Dermis blood vessel endothelial cell (primary cell): ENCODE results near the gene FAAH. TPM values are rescaled to one million over a fixed set of nuclear protein-coding genes. Genes with fewer than 3 reads are reported as not detected.
A peak's percentile ranks its signal among the peaks of the same experiment; 100 is the strongest.

Source experiments
- DNase-seq: peaks from one replicate; pipeline ENCODE4 v3.0.0; 2010
- total RNA-seq: library from RNA; depleted of rRNA; stranded (reverse); fragments of >200 nt; gene quantifications from 2 replicates; pipeline ENCODE4 v1.2.3, GENCODE V29; 2014

The FAAH gene
- total RNA-seq, 1 donor from 2014 or later, result 2.6 TPM

DNA sequence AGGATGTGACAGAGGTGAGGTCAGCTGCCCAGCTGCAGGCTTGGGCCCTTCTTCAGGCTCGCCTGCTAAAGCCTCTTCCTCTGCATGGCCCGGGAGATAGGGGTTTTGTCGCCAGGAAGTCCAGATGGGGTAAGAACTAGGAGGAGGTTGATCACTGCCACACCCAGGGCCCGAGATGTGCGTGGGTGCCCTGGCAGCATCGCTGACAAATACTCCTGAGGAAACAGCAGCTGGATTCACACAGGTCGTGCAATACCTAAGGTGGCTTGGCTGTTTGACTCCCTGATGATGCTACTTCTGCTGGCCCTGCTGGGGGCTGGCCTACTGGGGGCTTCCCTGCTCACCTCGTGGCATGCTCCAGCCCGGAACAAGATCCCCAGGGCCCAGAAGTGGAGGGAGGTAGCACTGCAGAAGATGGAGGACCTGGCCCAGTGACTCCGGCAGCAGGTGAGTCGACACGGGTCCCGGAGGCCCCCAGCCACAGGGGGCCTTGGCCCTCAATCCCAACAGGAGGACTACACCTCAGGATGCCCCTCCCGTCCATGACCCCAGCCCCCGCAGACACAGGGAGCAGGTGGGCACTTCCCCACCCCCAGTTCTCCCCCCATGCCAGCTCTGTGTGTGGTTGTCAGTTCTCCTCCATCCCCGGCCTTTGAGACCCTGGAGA is 29.6 kb downstream of the FAAH start:
- DNase-seq, result no peak

DNA sequence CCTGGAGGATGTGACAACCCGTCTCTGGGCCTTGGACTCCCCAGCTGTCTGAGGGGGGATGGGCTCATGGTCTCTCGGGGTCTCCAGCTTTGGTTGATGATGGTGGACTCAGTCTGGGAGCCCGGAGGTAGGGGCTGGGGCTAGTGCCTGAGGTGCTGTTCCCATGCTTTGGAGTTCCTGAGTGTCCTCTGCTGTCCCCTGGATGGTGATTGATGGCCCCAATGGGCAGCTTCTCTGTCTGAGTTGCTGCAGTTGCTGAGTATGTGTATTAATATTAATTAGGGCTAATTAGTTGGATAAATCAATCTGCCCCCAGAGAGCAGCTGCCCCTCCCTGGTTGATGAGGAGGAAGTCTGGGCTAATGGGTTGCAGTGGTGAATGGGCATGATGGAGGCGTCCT is 30.6 kb downstream of the FAAH start:
- no peak for DNase-seq

DNA sequence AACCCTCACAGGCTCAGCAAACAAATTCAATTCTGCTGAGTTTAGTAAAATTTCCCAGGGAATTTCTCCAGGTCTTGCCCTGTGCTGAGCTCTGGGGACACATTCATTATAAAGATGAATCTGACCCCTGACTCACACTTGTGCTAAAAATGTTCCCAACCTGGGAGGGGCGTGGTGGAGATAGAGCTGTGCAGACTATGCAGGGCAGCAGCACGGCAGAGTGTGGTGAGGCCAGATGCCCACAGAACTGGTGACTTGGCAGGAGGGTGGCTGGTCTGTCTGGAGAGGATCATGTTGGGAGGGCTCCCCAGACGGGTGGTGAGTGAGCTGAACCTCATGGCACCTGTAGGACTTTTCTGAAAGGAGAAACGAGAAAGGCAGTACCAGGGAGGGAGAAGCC is 31.6 kb downstream of the FAAH start:
- no peak for DNase-seq

DNA sequence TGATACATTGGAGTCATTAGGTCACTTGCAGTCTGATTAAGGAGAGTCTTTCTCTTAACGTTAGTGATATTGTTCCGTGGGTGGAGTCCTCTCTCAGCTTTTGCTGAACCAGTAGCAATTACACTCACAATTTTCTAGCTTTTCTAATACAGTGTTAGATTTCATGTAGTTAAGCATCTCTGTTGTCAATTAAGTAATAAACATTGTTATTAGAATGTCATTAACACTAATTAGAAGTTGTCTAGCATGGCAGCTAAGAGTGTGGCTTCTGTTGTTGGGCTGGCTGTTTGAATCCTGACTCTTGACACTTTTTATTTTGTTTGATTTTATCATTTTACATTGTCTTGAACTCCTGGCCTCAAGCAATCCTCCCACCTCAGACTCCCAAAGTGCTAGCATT is 33.4 kb downstream of the FAAH start:
- DNase-seq, result no peak

DNA sequence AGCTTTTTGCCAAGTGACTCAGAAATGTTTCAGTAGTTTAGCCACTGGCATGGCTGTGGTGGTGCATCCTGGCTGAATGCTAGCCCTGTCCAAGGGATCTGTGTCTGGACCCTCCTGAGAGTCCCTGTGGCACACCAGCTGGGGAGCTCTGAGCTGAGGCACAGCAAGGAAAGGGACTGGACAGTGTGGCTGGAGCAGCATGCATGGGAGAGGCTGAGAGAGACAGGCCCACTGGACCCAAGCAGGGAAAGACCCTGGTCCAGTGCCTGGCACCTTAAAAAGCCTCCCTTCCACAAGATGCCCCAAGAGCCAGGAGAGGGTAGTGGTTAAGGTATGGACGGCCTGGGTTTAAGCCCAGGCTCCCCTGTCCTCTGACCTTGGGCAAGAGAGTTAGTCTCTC is 35.3 kb downstream of the FAAH start:
- no peak for DNase-seq

DNA sequence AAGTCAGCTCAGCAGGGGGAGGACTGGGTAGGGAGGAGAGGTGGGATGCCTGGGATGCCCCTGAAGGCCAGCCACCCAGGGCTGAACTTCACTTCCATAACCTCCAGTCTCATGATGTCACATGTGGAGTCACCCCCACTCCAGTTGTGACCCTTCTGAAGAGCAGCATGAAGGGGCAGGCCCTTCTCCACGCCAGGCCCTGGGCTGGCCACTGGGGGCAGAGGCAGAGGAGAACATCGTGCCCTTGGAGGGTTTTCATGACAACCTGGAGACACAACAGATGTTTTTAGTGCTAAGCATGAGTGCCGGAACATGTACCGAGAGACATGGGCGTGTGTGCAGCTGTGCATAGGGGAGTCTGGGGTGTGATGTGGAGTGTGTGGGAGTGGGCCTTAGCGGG is 37.6 kb downstream of the FAAH start:
- DNase-seq, result no peak

DNA sequence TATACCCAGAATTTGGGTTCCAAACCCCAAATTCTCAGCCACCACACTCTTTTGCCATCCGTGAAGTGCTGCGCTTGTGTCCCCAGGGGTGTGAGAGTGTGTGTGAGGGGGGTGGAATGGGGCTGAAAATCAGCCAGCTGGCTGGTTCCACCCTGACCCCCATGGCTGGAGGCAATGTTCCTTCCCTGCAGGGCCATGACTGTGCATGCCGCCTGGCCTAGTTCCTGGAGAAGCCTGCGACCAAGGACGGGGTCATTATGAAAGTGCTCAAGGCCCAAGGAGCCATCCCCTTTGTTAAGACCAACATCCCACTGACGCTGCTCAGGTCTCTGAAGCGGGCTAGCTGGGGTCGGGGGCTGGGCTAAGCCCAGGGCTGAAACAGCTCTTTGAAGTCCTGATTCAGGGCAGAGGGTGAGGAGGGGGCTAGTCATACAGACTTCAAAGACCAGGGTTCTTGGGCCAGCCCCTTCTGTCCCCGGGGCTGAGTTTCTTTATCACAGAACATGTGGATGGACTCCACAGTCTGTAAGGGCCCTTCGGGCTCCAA is 38.7 kb downstream of the FAAH start:
- DNase-seq, result no peak

DNA sequence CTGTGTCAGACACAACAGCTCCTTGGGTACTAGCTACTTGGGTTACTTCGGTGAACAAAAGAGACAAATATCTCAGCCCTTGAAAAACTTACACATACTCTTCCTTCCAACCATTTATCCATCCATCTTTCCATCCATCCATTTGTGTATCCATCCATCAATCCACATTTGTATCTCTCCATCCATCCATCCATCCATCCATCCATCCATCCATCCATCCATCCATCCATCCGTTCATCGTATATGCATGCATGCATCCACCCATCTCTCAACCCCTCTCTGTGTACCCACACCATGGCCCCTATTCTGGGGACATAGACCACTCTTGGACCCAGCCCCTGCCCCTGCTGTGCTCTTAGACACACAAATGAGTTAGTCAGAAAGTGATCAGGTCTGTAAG is 40.2 kb downstream of the FAAH start:
- no peak for DNase-seq

DNA sequence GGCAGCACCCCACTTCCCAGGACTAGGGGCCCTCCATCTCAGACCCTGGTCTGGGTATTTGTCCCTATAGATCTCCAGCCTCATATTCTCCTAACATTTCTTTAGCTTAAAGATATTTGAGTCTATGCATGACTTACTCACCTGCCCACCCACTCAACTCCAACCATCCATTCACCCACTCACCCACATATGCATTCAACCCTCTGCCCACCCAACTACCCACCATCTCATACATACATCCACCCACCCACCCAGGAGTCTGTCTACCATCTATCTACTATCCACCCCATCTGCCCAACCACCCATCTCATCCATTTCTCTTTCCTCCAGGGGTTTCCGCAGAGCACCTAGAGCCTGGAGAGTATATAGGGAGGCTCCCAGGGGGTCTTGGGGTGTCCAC is 42.7 kb downstream of the FAAH start:
- no peak for DNase-seq

DNA sequence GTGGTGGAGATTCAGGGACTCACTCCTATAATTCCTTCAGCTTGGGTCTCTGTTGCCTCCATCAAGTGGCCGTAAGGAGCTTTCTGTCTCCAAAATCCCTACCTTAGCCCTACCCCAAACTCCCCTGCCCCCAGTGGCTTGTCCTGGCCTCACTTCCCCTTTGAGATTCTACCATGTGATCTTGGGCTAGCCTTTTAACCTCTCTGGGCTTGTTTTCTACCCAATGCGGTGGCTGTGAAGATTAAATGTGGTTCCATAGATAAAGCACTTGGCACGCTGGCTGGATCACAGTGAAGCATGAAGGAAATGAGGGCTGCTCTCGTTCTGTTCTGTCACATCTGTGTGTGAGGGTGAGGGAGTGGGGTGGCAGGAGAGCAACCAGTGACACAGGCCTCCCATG is 43.6 kb downstream of the FAAH start:
- DNase-seq, result no peak

DNA sequence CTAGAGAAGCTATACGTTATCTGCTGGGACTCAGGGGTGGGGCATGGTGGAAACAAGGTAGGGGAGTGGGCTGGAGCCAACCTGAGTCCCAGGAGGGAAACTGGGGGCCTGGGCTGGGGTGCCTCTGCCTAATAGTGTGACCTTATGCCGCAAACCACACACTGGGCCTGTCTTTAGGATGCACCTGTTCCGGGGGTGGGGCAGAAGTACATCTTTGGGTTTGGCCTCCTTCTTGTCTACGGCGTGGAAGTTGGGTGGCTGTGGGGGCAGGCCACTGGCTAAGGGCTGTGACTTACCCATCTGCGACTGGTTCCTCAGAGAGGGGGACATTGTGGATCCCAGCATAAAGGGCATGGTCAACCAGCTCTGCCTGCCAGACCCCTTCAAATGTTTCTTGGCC is 44.2 kb downstream of the FAAH start:
- no peak for DNase-seq

DNA sequence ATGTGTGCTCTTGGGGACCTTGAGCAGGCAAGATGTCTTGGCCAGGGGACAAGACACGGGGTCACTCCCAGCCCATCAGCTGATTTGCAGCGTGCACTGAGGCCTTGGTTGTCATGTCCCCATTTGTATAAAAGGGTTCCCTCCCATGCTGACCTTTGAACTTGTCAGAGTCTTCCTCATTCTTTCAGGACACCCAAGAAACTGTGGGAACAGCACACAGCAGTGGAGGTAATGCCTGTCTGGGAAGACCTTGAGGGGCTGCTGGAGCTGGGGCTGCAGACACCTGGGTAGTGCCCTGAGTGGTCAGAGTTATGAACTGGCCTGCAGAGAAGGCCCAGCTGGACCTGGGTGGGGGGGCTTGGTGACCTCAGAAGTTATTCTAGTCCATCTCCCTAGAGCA is 46.4 kb downstream of the FAAH start:
- no peak for DNase-seq

DNA sequence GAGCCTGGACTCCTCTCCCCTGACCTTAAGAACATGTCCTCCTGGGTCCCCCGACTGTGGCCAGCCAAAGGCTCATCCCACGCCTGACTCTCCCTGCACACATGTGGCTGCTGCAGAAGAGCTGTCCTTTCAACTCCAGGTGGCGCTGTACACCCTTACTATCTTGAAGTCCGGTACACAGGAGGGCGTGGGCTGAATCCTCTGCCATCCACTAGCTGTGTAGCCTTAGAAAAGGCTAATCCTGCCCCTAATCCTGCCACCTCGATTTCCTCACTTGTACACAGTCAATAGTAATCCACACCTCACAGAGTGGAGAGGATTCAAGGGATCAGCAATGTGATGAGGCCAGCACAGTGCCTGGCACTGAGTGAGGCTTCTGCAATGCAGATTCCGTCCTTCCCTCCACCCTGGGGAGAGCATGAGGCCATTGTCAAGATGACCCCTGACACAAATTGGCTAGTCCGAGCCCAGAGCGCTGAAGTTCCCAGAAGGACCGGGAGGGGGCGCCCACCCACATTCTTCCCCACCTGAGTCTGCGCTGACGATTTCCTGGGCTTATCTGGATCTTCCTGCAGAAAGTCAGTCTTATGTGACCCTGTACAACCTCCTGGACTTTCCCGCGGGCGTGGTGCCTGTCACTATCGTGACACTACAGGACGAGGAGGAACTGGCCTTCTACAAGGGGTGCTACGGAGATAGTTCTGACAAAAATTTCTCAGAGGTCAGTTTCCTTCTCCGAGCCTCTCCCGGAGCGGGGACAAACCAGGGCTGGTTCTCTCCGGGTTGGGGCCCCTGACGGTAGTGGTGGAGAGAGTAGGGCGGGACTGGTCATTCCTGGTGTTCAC is 48.4 kb downstream of the FAAH start:
- peak; percentile 80 for DNase-seq

DNA sequence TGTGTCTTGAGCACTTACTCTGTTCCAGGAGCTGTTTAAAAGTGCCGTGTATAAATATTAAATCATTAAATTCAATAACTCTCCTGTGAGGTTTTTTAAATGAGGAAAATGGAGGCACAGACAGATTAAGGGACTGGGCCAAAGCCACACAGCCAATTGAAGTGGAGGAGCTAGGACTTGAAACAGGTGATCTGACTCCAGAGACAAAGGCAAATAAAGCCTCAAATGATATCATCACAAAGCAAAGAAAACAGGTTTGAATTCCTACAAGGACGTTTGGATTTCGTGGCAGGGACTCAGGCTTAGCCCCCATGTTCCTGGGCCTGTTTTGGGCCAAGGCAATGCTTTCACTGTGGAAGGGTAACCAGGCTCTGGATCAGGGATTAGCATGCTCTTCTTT is 50.3 kb downstream of the FAAH start:
- DNase-seq, result no peak

DNA sequence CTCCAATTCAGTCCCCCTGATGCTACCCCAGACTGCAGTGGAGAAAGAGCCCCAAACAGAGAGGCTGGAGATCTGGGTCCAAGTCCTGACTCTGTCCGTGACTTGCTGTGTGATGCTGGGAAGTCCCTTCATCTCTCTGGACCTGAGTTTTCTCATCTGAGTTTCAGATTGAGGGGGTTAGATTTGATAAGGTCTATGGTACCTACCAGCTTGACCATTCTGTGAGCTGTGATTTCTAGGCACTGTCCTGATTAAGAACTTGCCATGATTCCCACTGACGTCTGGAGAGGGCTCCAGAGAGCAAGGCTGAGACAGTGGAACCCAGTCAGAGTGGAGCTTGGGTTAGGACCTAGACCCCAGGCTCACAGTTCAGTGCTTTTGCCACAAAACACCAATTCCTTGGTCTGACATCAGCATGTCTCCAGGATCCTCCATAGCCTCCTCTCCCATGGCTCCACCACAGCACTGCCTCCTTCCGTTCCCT is 51.7 kb downstream of the FAAH start:
- no peak for DNase-seq

DNA sequence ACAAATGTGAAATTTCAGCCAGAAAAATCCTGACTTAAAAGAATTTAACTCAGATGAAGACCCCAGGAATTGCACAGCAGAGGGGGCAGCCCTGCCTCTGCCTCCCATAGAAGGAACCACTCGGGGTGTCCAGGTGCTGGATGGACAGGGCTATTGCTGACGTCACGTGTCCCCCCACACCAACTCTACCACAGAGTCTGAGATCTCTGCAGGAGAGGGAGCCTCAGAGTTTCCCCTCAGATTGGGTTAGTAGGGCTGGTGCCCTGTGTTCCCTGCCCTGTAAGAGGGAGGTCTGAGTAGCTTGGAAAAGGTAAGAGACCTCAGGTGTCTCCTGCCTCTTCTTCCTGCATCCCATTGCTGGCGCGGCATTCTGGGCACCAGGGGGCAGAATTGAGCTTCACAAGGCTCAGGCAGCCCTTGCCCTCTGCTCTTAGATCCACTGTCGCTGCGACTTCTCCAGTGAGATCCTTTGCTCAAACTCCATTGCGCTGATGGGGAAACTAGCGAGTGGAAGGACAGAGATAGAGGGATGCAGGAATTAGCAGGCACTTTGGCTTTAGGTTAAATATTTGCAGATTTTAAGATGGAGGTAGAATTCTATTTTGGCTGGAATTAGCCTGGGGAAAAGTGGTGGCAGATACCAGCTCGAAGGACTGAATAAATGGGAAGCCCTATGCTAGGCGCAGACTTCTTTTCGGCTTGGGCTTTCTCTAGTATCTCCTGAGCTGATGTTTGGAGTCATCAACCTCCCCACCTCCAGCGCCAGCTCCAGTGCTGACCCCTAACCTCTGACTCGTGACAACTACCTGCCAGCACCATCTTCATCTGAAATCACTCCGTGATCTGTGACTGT is 52.8 kb downstream of the FAAH start:
- DNase-seq, result peak; percentile 84

DNA sequence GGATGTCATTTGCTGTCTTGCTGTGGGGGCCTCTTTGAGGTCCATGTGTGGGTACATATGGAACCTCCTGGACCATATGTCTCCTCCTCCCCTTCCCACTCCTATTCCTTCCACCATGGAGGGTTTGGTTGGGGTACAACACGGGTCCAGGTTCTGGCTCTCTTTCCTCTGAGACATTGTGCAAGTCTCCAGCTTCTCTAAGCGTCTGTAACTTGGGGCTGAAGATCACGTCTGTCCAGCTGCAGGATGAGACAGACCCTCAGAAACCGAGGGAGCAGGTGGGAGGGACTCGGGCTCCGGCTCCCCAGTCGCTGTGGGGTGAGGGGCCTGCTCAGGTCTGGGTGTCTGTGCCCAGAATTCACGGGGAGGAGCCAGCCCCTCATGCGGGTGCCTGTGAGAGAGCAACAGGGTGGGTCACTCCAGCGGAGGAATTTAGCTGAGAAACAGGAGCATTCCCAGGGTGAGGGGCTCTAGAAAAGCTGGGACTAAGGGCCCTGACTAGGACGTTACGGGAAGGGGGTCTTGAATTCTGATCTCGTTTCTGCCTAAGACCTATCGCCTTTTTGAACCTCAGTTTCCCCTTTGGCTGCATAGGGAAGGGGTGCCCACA is 53.5 kb downstream of the FAAH start:
- DNase-seq, result no peak

DNA sequence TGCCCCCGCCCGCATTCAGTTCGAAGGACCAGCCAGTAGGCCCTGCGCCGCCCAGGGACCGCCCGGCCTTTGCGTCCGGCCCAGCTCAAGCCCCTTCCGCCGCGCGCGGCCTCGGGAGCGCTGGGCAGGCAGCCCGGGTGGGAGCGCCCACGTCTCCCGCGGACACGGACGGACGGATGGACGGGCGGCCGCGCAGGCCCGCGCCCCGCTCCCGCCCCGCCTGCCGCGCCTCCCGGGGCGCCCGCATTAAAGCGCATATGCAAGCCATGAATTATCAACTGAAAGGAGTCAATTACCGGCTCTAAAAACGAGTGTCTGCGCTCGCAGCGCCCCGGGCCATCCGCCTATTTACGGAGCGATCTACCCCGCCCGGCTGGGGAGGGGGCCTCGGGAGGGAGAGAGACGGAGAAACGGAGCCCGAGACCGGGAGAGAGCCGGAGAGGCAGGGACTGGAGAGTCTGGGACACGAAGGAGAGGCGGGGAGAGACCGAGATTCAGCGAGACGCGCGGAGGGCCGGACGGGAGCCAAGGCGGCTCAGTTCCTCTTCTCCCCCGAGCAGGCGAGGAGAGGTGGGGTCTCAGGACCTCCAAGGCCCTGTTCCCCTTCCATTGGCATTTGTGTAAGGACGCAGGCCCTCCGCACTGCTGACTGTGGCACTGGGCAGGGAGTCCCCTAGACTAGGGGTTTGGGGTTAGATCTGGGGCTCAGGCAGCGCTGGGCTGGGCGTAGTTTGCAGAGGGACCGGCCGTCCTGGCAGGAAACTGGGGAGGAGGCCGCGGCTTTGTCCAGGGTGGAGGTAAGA is 54.2 kb downstream of the FAAH start:
- peak; percentile 12 for DNase-seq

DNA sequence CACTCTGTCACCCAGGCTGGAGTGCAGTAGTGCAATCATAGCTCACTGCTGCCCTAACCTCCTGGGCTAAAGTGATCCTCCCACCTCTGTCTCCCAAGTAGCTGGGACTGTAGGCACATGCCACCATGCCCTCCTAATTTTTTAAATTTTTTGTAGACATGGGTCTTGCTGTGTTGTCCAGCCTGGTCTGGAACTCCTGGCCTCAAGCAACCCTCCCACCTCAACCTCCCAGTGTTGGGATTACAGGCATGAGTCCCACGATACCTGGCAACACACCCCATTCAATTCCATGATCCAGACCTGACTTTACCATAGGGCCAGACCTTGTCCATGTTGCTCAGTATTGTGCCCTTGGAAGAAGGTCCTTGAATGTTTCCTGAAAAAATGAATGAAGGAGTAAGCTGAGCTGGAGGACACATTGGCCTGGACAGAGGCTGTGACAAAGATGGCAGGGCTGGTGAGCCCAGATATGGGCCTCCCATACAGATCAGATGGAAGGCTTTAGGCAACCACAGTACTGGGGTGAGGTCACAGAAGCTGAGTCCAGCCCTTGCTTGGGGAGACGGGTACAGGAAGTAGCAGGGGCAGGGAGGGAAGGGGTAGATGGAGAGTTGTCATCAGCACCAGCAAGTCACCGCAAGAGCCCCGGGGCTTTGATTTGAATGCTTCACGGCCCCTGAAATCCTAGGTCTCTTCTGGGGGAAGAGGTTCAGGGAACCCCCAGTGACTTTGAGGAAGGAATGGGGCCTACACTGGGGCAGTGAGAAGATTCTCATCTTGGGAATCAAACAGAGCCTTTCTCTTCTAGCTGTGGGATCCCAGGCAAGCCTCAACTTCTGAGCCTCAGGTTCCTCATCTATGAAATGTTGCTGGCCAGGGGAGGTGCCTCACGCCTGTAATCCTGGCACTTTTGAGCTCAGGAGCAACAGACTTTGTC is 55.4 kb downstream of the FAAH start:
- no peak for DNase-seq

DNA sequence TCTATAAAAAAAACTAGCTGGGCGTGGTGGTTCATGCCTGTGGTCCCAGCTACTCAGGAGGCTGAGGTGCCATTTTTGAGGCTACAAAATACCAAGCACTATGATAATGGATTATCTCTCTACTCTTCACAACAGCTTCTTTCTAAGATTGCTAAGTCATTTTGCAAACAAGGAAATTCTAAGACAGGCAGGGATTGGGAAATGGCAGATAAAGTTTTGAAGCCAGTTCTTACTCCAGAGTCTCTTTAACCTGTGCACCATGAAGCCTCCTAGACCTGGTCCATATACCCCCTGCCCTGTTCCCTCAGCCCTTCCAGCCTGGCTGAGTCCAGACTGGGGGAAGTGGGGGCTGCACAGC is 56.0 kb downstream of the FAAH start:
- no peak for DNase-seq
